ENCODE measurements around the gene FGF7.

DNA sequence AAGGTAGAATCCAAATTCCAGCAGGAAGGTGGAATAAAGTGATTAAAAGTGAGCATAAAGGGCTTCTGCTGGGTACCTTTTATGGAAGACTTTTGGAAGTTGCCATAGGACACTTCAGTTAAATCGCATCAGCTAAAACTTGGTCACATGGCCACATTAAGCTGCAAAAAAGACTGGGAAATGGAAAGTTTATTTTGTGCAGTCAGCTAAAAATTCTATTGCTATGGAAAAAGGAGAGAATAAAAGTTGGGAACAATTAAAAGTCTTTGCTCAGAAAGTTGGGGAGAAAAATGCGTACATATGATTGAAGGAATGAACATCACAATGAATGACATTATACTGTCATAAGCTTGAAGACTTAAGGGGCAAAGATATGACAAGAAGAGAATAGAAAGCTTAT lies 49.3 kb downstream of the FGF7 start:
- TF ChIP-seq, protein P1, sequence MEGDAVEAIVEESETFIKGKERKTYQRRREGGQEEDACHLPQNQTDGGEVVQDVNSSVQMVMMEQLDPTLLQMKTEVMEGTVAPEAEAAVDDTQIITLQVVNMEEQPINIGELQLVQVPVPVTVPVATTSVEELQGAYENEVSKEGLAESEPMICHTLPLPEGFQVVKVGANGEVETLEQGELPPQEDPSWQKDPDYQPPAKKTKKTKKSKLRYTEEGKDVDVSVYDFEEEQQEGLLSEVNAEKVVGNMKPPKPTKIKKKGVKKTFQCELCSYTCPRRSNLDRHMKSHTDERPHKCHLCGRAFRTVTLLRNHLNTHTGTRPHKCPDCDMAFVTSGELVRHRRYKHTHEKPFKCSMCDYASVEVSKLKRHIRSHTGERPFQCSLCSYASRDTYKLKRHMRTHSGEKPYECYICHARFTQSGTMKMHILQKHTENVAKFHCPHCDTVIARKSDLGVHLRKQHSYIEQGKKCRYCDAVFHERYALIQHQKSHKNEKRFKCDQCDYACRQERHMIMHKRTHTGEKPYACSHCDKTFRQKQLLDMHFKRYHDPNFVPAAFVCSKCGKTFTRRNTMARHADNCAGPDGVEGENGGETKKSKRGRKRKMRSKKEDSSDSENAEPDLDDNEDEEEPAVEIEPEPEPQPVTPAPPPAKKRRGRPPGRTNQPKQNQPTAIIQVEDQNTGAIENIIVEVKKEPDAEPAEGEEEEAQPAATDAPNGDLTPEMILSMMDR (IDR thresholded peaks at IDR 0.05): no peak
- no peak for TF ChIP-seq POLR2A (IDR thresholded peaks at IDR 0.05)
- no peak for TF ChIP-seq POLR2AphosphoS5 (IDR thresholded peaks at IDR 0.05; ENCODE audit: insufficient read depth in 1 of 2, low read depth in 1 of 2)
